Adrenal gland (tissue), 5 donors: ENCODE results near the gene ASTN1.
"Not testable (repeated sequence)": the region's sequence is repeated elsewhere in the genome, so short reads cannot be mapped to it uniquely, and the experiment has no call there.

Experiments used
- CTCF ChIP-seq, 6 experiments: fragments of 450-650 bp in 4 of 6; fragments of 200-600 bp in 2 of 6; sonication (generic) in 1 of 6; IDR thresholded peaks; 1 replicate in 5 of 6; 2 replicates in 1 of 6; pipeline versions ENCODE4 v1.5.1 to v1.8.0; 2016 to 2021; ENCODE audit warnings: antibody characterized with exemption in 6 of 6, mild to moderate bottlenecking in 2 of 6, moderate library complexity in 1 of 6
- POLR2A ChIP-seq, 2 donors: fragments of 450-650 bp; IDR thresholded peaks; one replicate each; pipeline ENCODE4 v1.6.1; 2017; ENCODE audit warnings: antibody characterized with exemption in 2 of 2, mild to moderate bottlenecking in 2 of 2, moderate library complexity in 1 of 2
- donor health status: DM: no; HTN: no; CAD: no.

DNA sequence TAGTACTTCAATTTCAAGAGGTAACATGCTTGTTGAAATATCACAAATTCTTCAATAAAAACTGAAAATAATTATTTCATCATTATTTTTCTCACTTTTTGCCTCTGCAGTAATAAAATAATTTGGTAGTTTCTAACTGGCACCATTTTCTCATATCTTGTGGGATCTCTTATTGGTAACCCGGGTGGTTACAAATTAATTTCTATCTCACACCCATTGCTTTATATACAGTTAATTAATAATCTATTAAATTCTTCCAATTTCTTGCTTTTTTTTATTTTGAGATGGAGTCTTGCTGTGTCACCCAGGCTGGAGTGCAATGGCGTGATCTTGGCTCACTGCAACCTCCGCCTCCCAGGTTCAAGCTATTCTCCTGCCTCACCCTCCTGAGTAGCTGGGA is 89.7 kb downstream of the ASTN1 start:
- TF ChIP-seq POLR2A, CTCF (IDR thresholded peaks at IDR 0.05): not testable (repeated sequence)
